HG02885 (cell line): ENCODE measurements around the gene MACO1.
"Not testable (repeated sequence)": the region's sequence is repeated elsewhere in the genome, so short reads cannot be mapped to it uniquely, and the experiment has no call there.

ENCODE experiments used
- ATAC-seq: cut with Tn5 transposase; IDR thresholded peaks from one replicate; pipeline ENCODE4 v1.9.1; 2021; ENCODE audit warnings: mild to moderate bottlenecking; ENCODE audit not compliant: unreplicated experiment, poor library complexity

MACO1 gene

DNA sequence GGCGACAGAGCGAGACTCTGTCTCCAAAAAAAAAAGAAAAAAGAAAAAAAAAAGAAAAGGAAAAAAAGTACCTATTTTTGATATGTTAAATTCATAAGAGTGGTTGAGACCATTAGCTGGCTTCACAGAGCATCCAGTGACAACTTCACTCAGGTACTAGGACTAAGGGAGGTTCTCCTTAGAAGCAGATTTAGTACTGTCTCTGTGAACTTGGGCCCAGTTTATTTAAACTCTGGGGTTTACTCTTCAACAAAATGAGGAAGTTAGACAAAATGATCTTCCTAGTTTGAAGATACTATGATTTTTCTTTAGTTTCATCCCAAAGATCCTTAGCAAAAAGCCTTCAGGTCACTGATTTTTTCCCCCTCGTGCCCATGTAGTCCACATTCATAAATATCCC lies 21.2 kb downstream of the MACO1 start:
- ATAC-seq = no peak

DNA sequence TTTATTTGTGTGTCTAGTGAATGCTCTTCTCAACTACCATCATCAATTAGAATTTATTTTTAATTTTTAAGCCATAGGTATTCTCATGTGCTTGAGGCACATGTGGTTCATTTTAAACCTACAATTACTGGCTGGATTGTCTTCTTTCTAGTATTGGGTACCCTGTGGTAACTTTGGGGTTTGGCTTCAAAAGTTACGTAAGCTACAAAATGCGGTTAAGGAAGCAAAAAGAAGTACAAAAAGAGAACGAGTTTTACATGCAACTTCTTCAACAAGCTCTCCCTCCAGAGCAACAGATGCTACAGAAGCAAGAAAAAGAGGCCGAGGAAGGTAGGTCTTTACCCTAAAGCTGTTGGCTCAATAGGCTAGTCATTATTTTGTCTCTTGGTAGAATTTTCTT lies 25.8 kb downstream of the MACO1 start:
- no peak for ATAC-seq

DNA sequence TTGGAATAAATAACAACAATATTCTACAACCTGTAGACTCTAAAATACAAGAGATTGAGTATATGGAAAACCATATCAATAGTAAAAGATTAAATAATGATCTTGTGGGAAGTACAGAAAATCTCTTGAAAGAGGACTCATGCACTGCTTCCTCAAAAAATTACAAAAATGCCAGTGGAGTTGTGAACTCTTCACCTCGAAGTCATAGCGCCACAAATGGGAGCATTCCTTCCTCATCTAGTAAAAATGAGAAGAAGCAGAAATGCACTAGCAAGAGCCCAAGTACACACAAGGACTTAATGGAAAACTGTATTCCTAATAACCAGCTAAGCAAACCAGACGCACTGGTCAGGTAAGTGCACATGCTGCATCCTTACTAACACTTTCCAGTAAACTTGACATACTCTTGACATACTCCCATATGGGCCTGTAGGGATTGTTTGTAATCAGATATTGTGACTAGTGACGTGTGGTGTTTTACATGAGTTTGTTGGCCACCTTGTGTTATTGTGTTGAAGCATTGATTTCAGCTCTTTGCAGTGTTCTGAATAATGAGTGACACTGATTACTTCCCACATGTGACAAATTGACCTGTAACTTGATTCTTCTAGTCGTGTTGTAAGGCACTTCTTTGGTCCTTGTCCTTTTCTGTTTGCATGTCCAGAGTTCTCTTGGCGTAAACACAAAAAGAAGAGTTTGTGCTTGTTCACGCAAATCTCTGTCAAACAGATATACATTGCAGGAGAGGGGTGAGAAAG lies 28.0 kb downstream of the MACO1 start:
- ATAC-seq = no peak

DNA sequence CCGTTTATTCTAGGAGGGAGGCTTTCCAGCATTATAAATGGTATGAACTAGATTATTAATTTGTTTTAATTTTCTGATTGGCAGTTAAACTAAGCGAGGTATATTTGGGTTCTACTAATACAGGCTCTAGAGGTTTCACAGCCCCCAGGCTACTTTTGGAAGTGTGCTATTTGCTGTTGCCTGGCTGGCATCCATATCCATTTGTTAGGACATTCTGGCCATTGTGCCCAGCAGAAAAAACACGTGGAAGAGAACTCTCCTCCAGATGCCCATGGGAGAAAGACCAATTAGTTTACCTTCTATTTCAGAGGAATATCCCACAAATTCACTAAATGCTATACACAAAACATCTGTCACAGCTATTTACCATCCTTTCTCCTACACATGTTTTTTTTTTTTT lies 29.3 kb downstream of the MACO1 start:
- no peak for ATAC-seq

GRCh38 chr1:25460816-25461215 lies 30.1 kb downstream of the MACO1 start:
- ATAC-seq = not testable (repeated sequence)

DNA sequence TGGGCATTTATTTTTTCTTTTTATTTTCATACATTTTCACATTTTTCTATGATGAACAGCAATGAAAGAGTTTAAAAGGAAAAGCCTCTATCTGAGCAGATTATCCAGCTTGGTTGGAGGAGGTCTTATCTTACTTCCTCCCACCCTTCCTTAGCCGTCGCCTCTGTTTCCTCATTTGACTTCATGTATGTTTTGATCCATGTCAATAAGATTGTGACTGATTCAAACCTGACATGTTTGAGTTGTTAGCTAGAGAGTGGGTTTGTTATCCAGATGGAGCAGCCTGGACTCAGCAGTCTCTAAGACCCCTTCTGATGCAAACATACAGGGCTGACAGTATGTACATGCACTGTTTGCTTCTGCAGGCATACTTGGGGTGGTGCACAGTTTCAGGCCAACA lies 31.2 kb downstream of the MACO1 start:
- ATAC-seq = no peak

DNA sequence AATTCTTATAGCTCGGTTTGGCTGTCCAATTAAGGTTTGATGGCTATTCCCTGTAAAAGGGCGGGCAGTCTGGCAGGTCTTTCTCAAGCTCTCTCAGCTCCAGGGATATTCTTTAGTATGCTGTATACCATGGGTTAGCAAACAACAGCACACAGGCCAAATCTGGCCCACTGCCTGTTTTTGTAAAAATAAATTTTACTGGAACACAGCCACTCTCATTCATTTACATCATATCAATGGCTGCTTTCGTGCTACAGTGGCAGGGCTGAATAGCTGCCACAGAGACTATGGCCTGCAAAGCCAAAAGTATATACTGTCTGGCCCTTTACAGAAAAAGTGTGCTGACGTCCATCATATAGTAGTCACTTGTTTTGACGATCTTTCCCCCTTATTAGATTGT lies 32.0 kb downstream of the MACO1 start:
- no peak for ATAC-seq

DNA sequence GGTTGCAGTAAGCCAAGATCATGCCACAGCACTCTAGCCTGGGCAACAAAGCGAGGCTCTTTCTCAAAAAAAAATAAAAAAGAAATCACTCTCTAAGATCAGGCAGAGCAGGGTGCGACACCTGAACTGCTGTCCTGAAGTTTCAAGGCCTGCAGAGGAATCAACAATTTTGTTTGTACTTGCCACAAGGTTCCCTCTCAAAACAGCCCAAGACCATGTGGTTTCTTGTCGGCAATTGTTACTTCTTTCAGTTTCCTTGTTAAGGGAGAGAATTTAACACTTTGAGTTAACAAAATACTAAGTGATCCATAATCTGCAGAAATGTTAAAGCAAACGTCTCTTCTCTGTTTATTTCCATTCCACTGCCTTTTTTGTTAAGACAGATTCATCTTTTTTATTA lies 36.5 kb downstream of the MACO1 start:
- no peak for ATAC-seq

DNA sequence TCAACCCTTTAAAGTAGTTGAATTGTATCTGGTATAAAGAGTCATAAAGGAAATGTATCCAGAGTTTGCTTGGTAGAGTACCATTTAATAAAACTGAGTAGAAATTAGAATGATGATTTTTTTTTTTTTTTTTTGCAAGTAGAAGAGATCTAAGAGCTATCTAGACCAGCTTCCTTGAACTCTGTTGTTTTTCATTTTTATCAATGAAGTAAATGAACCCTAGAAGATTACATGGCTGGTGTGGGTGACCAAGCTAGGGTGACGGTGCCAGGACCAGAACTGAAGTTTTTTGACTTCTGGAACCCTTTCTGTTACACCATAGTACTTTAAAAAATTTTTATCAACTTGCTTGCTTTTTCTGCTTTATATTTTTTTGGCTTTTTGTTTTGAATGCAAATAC lies 36.9 kb downstream of the MACO1 start:
- no peak for ATAC-seq

- no peak for ATAC-seq
These were observed 37.3 kb downstream of the MACO1 start for GRCh38 chr1:25468033-25468432.

GRCh38 chr1:25469177-25469576 lies 38.5 kb downstream of the MACO1 start:
- ATAC-seq = no peak

- no peak for ATAC-seq
These were observed 41.8 kb downstream of the MACO1 start for GRCh38 chr1:25472471-25472870.

DNA sequence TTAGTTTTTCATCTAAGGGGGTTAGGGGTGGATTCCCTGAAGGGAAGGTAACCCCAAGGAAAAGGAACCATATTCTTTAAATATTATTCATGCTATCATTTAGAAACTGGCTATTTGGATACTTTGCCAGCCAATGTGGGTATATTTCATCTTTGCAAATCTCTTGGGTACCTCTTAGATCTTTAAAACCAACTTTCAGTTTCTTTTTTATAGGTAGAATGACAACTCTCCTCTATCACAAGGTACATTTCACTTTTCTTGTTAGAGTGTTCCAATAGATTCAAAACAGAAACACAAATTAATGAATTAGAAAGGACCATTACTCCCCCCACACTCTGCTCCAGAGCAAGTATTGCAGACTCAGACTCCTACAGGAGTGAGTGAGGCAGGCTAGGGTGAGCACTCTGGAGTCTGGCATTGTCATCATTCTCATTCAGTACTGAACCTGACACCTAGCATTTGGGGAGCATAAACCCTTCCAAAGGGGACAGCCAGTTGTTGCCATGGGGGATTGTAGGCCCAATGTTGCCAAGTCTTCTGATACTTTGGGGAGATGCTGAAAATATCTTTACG lies 43.0 kb downstream of the MACO1 start:
- ATAC-seq = no peak

GRCh38 chr1:25474439-25475047 lies 43.8 kb downstream of the MACO1 start:
- ATAC-seq = no peak

DNA sequence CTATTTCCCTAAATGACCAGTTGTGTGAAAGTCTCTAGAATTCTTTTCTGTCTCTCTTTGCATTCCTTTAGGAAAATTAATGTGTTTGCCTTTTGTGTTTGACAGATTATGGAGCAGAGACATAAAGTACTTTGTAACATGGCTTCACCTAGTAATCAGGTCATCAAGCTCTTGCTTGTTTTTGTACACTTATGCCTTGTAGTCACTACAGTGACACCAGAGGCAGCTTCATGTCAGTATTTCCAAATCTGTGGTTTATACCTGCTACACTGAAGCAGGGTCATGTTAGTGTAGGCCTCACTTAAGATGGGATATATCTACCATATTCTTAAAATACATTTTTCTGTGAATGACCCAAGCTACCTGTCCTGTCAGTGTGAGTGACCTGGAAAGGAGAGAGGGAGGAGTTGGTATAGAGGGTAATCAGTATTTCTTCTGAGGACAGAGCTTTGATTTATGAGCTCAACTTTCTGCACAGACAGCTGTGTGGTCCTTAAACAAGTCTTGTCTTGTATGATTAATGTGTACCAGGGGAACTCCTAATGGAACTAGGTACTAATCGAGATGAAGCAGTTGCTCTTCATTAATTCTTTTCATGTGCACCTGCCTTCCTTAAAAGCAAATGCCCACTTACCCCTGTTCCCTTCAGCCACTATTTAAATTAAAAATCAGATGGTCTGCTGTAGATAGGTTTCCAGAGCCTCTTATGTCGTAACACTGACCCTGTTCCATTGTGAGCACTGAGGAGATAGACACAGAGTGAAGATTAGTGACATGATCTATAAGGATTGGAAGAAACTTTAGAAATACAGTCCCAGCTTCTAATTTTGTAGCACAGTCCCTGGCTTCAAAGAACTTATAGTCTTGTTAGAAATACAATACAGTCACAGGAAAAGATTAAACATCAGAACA lies 45.7 kb downstream of the MACO1 start:
- no peak for ATAC-seq

GRCh38 chr1:25477448-25478034 lies 46.8 kb downstream of the MACO1 start:
- no peak for ATAC-seq

DNA sequence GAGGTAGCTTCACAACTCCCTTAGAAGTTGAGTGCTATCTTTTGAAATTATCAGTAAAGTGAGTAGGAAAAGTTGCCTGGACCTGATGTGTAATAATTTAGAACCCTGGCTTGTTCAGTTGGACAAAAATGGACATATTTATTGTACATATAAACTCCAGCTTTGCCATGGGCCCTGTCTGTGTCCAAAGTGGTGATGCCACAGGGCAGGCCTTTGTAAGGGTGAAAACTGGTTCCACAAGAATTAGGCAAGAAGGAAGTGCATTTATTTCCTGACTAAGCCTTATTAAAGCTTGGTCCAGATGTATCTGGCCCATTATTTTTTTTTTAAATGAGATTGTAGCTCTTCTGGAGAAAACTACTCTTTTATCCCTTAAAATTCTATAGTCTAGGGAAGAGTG lies 47.9 kb downstream of the MACO1 start:
- no peak for ATAC-seq

DNA sequence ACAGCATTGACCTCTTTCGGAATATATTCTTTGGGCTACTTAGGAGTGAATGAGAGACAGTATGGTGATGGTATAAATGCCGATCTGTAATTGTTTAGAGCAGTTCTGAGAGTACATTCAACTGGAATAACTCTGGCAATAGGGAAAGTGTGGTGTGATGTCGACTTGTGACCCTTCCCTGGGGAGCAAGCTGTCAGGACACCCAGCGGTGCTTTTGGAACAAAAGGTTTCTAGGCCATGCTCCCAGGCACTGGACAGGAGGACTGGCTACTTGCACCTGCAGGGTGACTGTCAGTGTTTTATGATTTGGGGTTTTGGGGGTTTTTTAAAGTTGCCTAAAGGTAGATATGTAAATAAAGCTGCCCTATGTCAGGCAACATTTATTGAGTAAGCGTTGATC lies 50.9 kb downstream of the MACO1 start:
- no peak for ATAC-seq

- ATAC-seq = no peak
These were observed 51.5 kb downstream of the MACO1 start for GRCh38 chr1:25482211-25482610.

- ATAC-seq = no peak
These were observed 53.4 kb downstream of the MACO1 start for GRCh38 chr1:25484096-25484495.
